Suprapubic skin (tissue), 4 donors: ENCODE data around the gene ARAF. TPM values are rescaled to one million over a fixed set of nuclear protein-coding genes. Genes with fewer than 3 reads are reported as not detected.

Experiments used
- DNase-seq, 2 donors: peaks; one replicate each; pipeline ENCODE4 v3.0.0-alpha.2; 2019; ENCODE audit warnings: low spot score in 2 of 2
- H3K27ac ChIP-seq: fragments of 200-600 bp; sonication (generic); one replicate; pipeline ENCODE4 v1.5.1; 2019
- H3K27me3 ChIP-seq: fragments of 200-600 bp; sonication (generic); one replicate; pipeline ENCODE4 v1.5.1; 2019
- H3K36me3 ChIP-seq: fragments of 200-600 bp; sonication (generic); one replicate; pipeline ENCODE4 v1.5.1; 2019
- H3K4me1 ChIP-seq: fragments of 200-600 bp; sonication (generic); one replicate; pipeline ENCODE4 v1.5.1; 2019
- H3K4me3 ChIP-seq: fragments of 200-600 bp; sonication (generic); one replicate; pipeline ENCODE4 v1.5.1; 2019; ENCODE audit warnings: mild to moderate bottlenecking
- H3K9me3 ChIP-seq: fragments of 200-600 bp; sonication (generic); one replicate; pipeline ENCODE4 v1.5.1; 2019
- CTCF ChIP-seq, 2 donors: fragments of 200-600 bp in 1 of 2; fragments of 450-650 bp in 1 of 2; sonication (generic) in 1 of 2; IDR thresholded peaks; one replicate each; pipeline ENCODE4 v1.5.1; 2016 to 2019; ENCODE audit warnings: antibody characterized with exemption in 2 of 2, mild to moderate bottlenecking in 1 of 2, moderate library complexity in 1 of 2
- EP300 ChIP-seq: sonication (generic); formaldehyde crosslinking; IDR thresholded peaks from one replicate; pipeline ENCODE4 v1.6.1; 2017; ENCODE audit warnings: antibody characterized with exemption
- POLR2A ChIP-seq, 2 donors: fragments of 450-650 bp; IDR thresholded peaks; one replicate each; pipeline ENCODE4 v1.6.1; 2017; ENCODE audit warnings: antibody characterized with exemption in 2 of 2, mild to moderate bottlenecking in 2 of 2, moderate library complexity in 2 of 2
- POLR2AphosphoS5 ChIP-seq, 3 donors: sonication (generic); formaldehyde crosslinking; IDR thresholded peaks; one replicate each; pipeline ENCODE4 v1.6.1; 2017; ENCODE audit warnings: antibody characterized with exemption in 3 of 3
- WGBS: methylation state at CpG from one replicate; pipeline ENCODE4 v1.1.5; 2018; 5-methylcytosine and 5-hydroxymethylcytosine counted together
- total RNA-seq, 4 donors: library from RNA; depleted of rRNA; stranded (reverse); fragments of >200 nt; gene quantifications; one replicate each; pipeline ENCODE4 v1.1.0, GENCODE V29; 2016

Gene ARAF
- total RNA-seq, 4 donors from 2014 or later, result 32.4 to 60.0 (median 42.2) TPM

GRCh38 chrX:47587906-47588735 is 27.1 kb downstream of the ARAF start:
- peaks cover 3% of the 10 kb centered on the region for H3K4me1 ChIP-seq
- H3K27me3 ChIP-seq, result no peaks in the 10 kb centered on the region
- no peak overlapping the region for H3K4me3 ChIP-seq
- H3K9me3 ChIP-seq, result no peaks in the 10 kb centered on the region
- TF ChIP-seq POLR2AphosphoS5 (IDR thresholded peaks at IDR 0.05) (no peak), POLR2A (IDR thresholded peaks at IDR 0.05) (no peak), CTCF (IDR thresholded peaks at IDR 0.05) (no peak), EP300 (no peak)
- DNase-seq, result no peak
- H3K27ac ChIP-seq, result no peak overlapping the region
- WGBS, result 80% methylated on average over 6 of the region's 16 CpGs
- H3K36me3 ChIP-seq, result no peaks in the 10 kb centered on the region

GRCh38 chrX:47590984-47591383 is 30.0 kb downstream of the ARAF start:
- H3K9me3 ChIP-seq, result no peaks in the 10 kb centered on the region
- no peaks in the 10 kb centered on the region for H3K4me1 ChIP-seq
- no peak overlapping the region for H3K4me3 ChIP-seq
- 85% methylated on average over 5 of the region's 5 CpGs for WGBS
- H3K27ac ChIP-seq, result no peak overlapping the region
- H3K36me3 ChIP-seq, result no peaks in the 10 kb centered on the region
- TF ChIP-seq EP300 (no peak), POLR2AphosphoS5 (IDR thresholded peaks at IDR 0.05) (no peak), CTCF (IDR thresholded peaks at IDR 0.05) (no peak), POLR2A (IDR thresholded peaks at IDR 0.05) (no peak)
- H3K27me3 ChIP-seq, result no peaks in the 10 kb centered on the region
- no peak for DNase-seq

- no peaks in the 10 kb centered on the region for H3K4me1 ChIP-seq
- TF ChIP-seq EP300 (no peak), POLR2A (IDR thresholded peaks at IDR 0.05) (no peak), CTCF (IDR thresholded peaks at IDR 0.05) (no peak), POLR2AphosphoS5 (IDR thresholded peaks at IDR 0.05) (no peak)
- 64% methylated on average over 4 of the region's 4 CpGs for WGBS
- no peak overlapping the region for H3K4me3 ChIP-seq
- no peak for DNase-seq
- H3K9me3 ChIP-seq, result no peaks in the 10 kb centered on the region
- no peak overlapping the region for H3K27ac ChIP-seq
- H3K36me3 ChIP-seq, result no peaks in the 10 kb centered on the region
- no peaks in the 10 kb centered on the region for H3K27me3 ChIP-seq
Measured at GRCh38 chrX:47593522-47593921, 32.5 kb downstream of the ARAF start.

GRCh38 chrX:47595716-47596251 is 34.8 kb downstream of the ARAF start:
- H3K36me3 ChIP-seq, result no peaks in the 10 kb centered on the region
- H3K9me3 ChIP-seq, result no peaks in the 10 kb centered on the region
- no peak overlapping the region for H3K4me3 ChIP-seq
- no peaks in the 10 kb centered on the region for H3K27me3 ChIP-seq
- H3K4me1 ChIP-seq, result no peaks in the 10 kb centered on the region
- no peak overlapping the region for H3K27ac ChIP-seq
- WGBS, result 42% methylated on average over 1 of the region's 1 CpG
- TF ChIP-seq POLR2A (IDR thresholded peaks at IDR 0.05) (no peak), EP300 (no peak), POLR2AphosphoS5 (IDR thresholded peaks at IDR 0.05) (no peak), CTCF (IDR thresholded peaks at IDR 0.05) (no peak)
- DNase-seq, result no peak

- Histone ChIP-seq H3K27me3 (no peaks in the 10 kb centered on the region), H3K27ac (no peak overlapping the region), H3K4me1 (no peaks in the 10 kb centered on the region), H3K4me3 (no peak overlapping the region), H3K36me3 (no peaks in the 10 kb centered on the region), H3K9me3 (no peaks in the 10 kb centered on the region)
- TF ChIP-seq POLR2A (IDR thresholded peaks at IDR 0.05) (no peak), POLR2AphosphoS5 (IDR thresholded peaks at IDR 0.05) (no peak), CTCF (IDR thresholded peaks at IDR 0.05) (no peak), EP300 (no peak)
- no peak for DNase-seq
- 75% methylated on average over 2 of the region's 2 CpGs for WGBS
Measured at GRCh38 chrX:47596256-47596655, 35.3 kb downstream of the ARAF start.
